ENCODE results near the gene ADGB. TPM values are rescaled to one million over a fixed set of nuclear protein-coding genes. Genes with fewer than 3 reads are reported as not detected.

Gene ADGB
- total and polyA plus RNA-seq, 4 donors: 0.18 TPM; not detected in 3

GRCh38 chr6:146601352-146601751 is 2.6 kb downstream of the ADGB start:
- no peak for DNase-seq
- Histone ChIP-seq H3K9me3 (ENCODE audit: control insufficient read depth, low read length) (no peaks in the 10 kb centered on the region), H3K27ac (ENCODE audit: low read depth in 1 of 2, low read length in 2 of 2) (no peak overlapping the region), H3K4me1 (ENCODE audit: control insufficient read depth in 1 of 2, insufficient read depth in 2 of 2, low read length in 2 of 2) (no peaks in the 10 kb centered on the region), H3K27me3 (ENCODE audit: control insufficient read depth in 1 of 2, insufficient read depth in 2 of 2, low read length in 1 of 2) (no peaks in the 10 kb centered on the region), H3K4me3 (ENCODE audit: low read length in 2 of 2) (no peak overlapping the region), H3K36me3 (ENCODE audit: control insufficient read depth in 1 of 2, insufficient read depth in 2 of 2, low read length in 1 of 2) (no peaks in the 10 kb centered on the region)
- WGBS, 2 donors: 63% methylated on average over 4 of the region's 4 CpGs
- intact Hi-C loops (cut with DNase I): no loop called here
- no peak for ATAC-seq (ENCODE audit: low FRiP score)

DNA sequence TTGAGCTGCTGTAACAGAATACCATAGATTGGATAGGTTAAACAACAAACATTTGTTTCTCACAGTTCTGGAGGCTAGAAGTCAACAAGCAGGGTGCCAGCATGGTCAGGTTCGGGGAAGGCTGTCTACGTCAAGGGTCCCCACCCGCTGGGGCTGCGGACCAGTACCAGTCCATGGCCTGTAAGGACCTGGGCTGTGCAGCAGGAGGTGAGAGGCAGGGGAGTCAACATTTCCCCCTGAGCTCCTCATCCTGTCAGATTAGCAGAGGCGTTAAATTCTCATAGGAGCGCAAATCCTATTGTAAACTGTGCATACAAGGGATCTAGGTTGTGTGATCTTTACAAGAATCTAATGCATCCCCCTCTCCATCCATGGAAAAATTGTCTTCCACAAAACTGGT is 3.8 kb downstream of the ADGB start:
- DNase-seq (no peak), ATAC-seq (ENCODE audit: low FRiP score) (no peak)
- 68% methylated on average over 6 of the region's 6 CpGs for whole genome bisulfite sequencing, 2 donors
- no peaks in the 10 kb centered on the region for H3K27me3 ChIP-seq (ENCODE audit: control insufficient read depth in 1 of 2, insufficient read depth in 2 of 2, low read length in 1 of 2)
- intact Hi-C loops (cut with DNase I): no loop called here
- no peaks in the 10 kb centered on the region for H3K4me1 ChIP-seq (ENCODE audit: control insufficient read depth in 1 of 2, insufficient read depth in 2 of 2, low read length in 2 of 2)
- no peak overlapping the region for H3K4me3 ChIP-seq (ENCODE audit: low read length in 2 of 2)
- H3K9me3 ChIP-seq (ENCODE audit: control insufficient read depth, low read length): no peaks in the 10 kb centered on the region
- no peaks in the 10 kb centered on the region for H3K36me3 ChIP-seq (ENCODE audit: control insufficient read depth in 1 of 2, insufficient read depth in 2 of 2, low read length in 1 of 2)
- no peak overlapping the region for H3K27ac ChIP-seq (ENCODE audit: low read depth in 1 of 2, low read length in 2 of 2)

GRCh38 chr6:146613947-146614346 is 15.2 kb downstream of the ADGB start:
- no peaks in the 10 kb centered on the region for H3K36me3 ChIP-seq (ENCODE audit: control insufficient read depth in 1 of 2, insufficient read depth in 2 of 2, low read length in 1 of 2)
- intact Hi-C loops (cut with DNase I): no loop called here
- 90 to 92% methylated on average over 3 of the region's 3 CpGs for WGBS, 2 donors
- no peak for DNase-seq
- no peak for ATAC-seq (ENCODE audit: low FRiP score)
- no peak overlapping the region for H3K4me3 ChIP-seq (ENCODE audit: low read length in 2 of 2)
- no peaks in the 10 kb centered on the region for H3K9me3 ChIP-seq (ENCODE audit: control insufficient read depth, low read length)
- H3K27ac ChIP-seq (ENCODE audit: low read depth in 1 of 2, low read length in 2 of 2): no peak overlapping the region
- no peaks in the 10 kb centered on the region for H3K27me3 ChIP-seq (ENCODE audit: control insufficient read depth in 1 of 2, insufficient read depth in 2 of 2, low read length in 1 of 2)
- no peaks in the 10 kb centered on the region for H3K4me1 ChIP-seq (ENCODE audit: control insufficient read depth in 1 of 2, insufficient read depth in 2 of 2, low read length in 2 of 2)

DNA sequence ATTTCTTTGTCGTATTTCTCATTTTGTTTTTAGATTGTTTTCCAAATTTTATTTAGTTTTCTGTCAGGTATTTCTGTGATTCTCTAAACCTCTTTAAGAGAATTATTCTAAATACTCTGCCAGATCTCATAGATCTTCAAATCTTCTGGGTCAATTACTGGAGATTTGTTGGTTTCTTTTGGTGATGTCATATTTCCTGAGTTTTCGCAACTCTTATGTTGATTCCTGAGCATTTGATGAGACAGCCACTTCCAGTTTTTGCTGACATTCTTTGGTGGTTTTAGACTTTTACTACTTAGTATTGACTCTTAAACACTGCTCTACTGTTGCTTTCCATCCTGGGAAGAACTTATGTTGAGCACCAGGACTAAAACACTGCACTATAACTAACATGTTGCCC is 21.9 kb downstream of the ADGB start:
- DNase-seq (no peak), ATAC-seq (ENCODE audit: low FRiP score) (no peak)
- 86 to 88% methylated on average over 2 of the region's 2 CpGs for WGBS, 2 donors
- no peak overlapping the region for H3K4me3 ChIP-seq (ENCODE audit: low read length in 2 of 2)
- intact Hi-C loops (cut with DNase I): no loop called here
- H3K27me3 ChIP-seq (ENCODE audit: control insufficient read depth in 1 of 2, insufficient read depth in 2 of 2, low read length in 1 of 2): no peaks in the 10 kb centered on the region
- no peaks in the 10 kb centered on the region for H3K36me3 ChIP-seq (ENCODE audit: control insufficient read depth in 1 of 2, insufficient read depth in 2 of 2, low read length in 1 of 2)
- no peaks in the 10 kb centered on the region for H3K9me3 ChIP-seq (ENCODE audit: control insufficient read depth, low read length)
- H3K27ac ChIP-seq (ENCODE audit: low read depth in 1 of 2, low read length in 2 of 2): no peak overlapping the region
- no peaks in the 10 kb centered on the region for H3K4me1 ChIP-seq (ENCODE audit: control insufficient read depth in 1 of 2, insufficient read depth in 2 of 2, low read length in 2 of 2)

- no peaks in the 10 kb centered on the region for H3K36me3 ChIP-seq (ENCODE audit: control insufficient read depth in 1 of 2, insufficient read depth in 2 of 2, low read length in 1 of 2)
- no peak overlapping the region for H3K27ac ChIP-seq (ENCODE audit: low read depth in 1 of 2, low read length in 2 of 2)
- DNase-seq (no peak), ATAC-seq (ENCODE audit: low FRiP score) (no peak)
- 81 to 82% methylated on average over 2 of the region's 2 CpGs for WGBS, 2 donors
- H3K4me1 ChIP-seq (ENCODE audit: control insufficient read depth in 1 of 2, insufficient read depth in 2 of 2, low read length in 2 of 2): no peaks in the 10 kb centered on the region
- H3K27me3 ChIP-seq (ENCODE audit: control insufficient read depth in 1 of 2, insufficient read depth in 2 of 2, low read length in 1 of 2): no peaks in the 10 kb centered on the region
- H3K4me3 ChIP-seq (ENCODE audit: low read length in 2 of 2): no peak overlapping the region
- intact Hi-C loops (cut with DNase I): no loop called here
- H3K9me3 ChIP-seq (ENCODE audit: control insufficient read depth, low read length): no peaks in the 10 kb centered on the region
These were observed 29.6 kb downstream of the ADGB start for GRCh38 chr6:146628350-146628749.

DNA sequence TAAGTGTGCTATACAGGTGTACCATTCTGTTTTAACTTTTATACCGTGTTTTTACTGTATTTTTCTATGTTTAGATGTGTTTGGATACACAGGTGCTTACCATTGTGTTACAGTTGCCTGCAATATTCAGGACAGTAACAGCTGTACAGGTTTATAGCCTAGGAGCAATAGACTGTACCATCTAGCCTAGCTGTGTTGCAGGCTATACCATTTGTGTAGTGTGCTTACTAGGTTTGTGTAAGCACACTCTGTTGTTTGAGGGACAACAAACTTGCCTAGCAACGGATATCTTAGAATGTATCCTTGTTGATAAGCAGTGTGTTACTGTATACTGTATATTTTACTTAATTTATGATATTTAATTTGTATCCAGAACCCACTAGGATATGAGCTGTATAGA is 35.2 kb downstream of the ADGB start:
- intact Hi-C loops (cut with DNase I): no loop called here
- Histone ChIP-seq H3K4me3 (ENCODE audit: low read length in 2 of 2) (no peak overlapping the region), H3K27me3 (ENCODE audit: control insufficient read depth in 1 of 2, insufficient read depth in 2 of 2, low read length in 1 of 2) (no peaks in the 10 kb centered on the region), H3K36me3 (ENCODE audit: control insufficient read depth in 1 of 2, insufficient read depth in 2 of 2, low read length in 1 of 2) (no peaks in the 10 kb centered on the region), H3K4me1 (ENCODE audit: control insufficient read depth in 1 of 2, insufficient read depth in 2 of 2, low read length in 2 of 2) (no peaks in the 10 kb centered on the region), H3K9me3 (ENCODE audit: control insufficient read depth, low read length) (peaks cover 2% of the 10 kb centered on the region), H3K27ac (ENCODE audit: low read depth in 1 of 2, low read length in 2 of 2) (no peak overlapping the region)
- no peak for DNase-seq
- WGBS, 2 donors: 67 to 80% methylated on average over 2 of the region's 2 CpGs
- no peak for ATAC-seq (ENCODE audit: low FRiP score)

DNA sequence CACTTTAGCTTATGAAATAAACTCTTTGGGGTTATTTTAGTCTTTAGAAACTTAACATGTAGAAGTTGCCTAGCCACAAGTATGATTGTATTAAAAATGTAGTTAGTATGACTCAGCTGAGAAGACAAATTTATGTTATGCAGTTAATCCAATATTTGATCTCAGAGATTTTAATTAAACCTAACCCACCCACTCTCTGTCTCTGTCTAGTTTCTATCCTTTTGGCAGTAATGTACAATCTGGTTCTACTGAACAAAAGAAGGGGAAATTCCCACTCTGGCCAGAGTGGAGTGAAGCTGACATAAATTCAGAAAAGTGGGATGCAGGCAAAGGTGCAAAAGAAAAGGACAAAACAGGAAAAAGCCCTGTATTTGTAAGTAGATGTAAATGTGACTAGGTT is 36.4 kb downstream of the ADGB start:
- H3K9me3 ChIP-seq (ENCODE audit: control insufficient read depth, low read length): peaks cover 2% of the 10 kb centered on the region
- intact Hi-C loops (cut with DNase I): no loop called here
- no peak overlapping the region for H3K4me3 ChIP-seq (ENCODE audit: low read length in 2 of 2)
- no peak overlapping the region for H3K27ac ChIP-seq (ENCODE audit: low read depth in 1 of 2, low read length in 2 of 2)
- H3K4me1 ChIP-seq (ENCODE audit: control insufficient read depth in 1 of 2, insufficient read depth in 2 of 2, low read length in 2 of 2): no peaks in the 10 kb centered on the region
- DNase-seq (no peak), ATAC-seq (ENCODE audit: low FRiP score) (no peak)
- no peaks in the 10 kb centered on the region for H3K27me3 ChIP-seq (ENCODE audit: control insufficient read depth in 1 of 2, insufficient read depth in 2 of 2, low read length in 1 of 2)
- no peaks in the 10 kb centered on the region for H3K36me3 ChIP-seq (ENCODE audit: control insufficient read depth in 1 of 2, insufficient read depth in 2 of 2, low read length in 1 of 2)

- no peak overlapping the region for H3K4me3 ChIP-seq (ENCODE audit: low read length in 2 of 2)
- H3K27ac ChIP-seq (ENCODE audit: low read depth in 1 of 2, low read length in 2 of 2): no peak overlapping the region
- peaks cover 2% of the 10 kb centered on the region for H3K9me3 ChIP-seq (ENCODE audit: control insufficient read depth, low read length)
- WGBS, 2 donors: 83 to 86% methylated on average over 2 of the region's 2 CpGs
- intact Hi-C loops (cut with DNase I): no loop called here
- DNase-seq (no peak), ATAC-seq (ENCODE audit: low FRiP score) (no peak)
- no peaks in the 10 kb centered on the region for H3K27me3 ChIP-seq (ENCODE audit: control insufficient read depth in 1 of 2, insufficient read depth in 2 of 2, low read length in 1 of 2)
- no peaks in the 10 kb centered on the region for H3K4me1 ChIP-seq (ENCODE audit: control insufficient read depth in 1 of 2, insufficient read depth in 2 of 2, low read length in 2 of 2)
- H3K36me3 ChIP-seq (ENCODE audit: control insufficient read depth in 1 of 2, insufficient read depth in 2 of 2, low read length in 1 of 2): no peaks in the 10 kb centered on the region
These were observed 37.7 kb downstream of the ADGB start for GRCh38 chr6:146636481-146636880.

GRCh38 chr6:146642921-146643320 is 44.1 kb downstream of the ADGB start:
- H3K36me3 ChIP-seq (ENCODE audit: control insufficient read depth in 1 of 2, insufficient read depth in 2 of 2, low read length in 1 of 2): no peaks in the 10 kb centered on the region
- WGBS, 2 donors: 90 to 91% methylated on average over 6 of the region's 6 CpGs
- no peaks in the 10 kb centered on the region for H3K27me3 ChIP-seq (ENCODE audit: control insufficient read depth in 1 of 2, insufficient read depth in 2 of 2, low read length in 1 of 2)
- H3K4me3 ChIP-seq (ENCODE audit: low read length in 2 of 2): no peak overlapping the region
- intact Hi-C loops (cut with DNase I): no loop called here
- no peaks in the 10 kb centered on the region for H3K9me3 ChIP-seq (ENCODE audit: control insufficient read depth, low read length)
- ATAC-seq (ENCODE audit: low FRiP score): no peak
- H3K27ac ChIP-seq (ENCODE audit: low read depth in 1 of 2, low read length in 2 of 2): no peak overlapping the region
- no peak for DNase-seq
- no peaks in the 10 kb centered on the region for H3K4me1 ChIP-seq (ENCODE audit: control insufficient read depth in 1 of 2, insufficient read depth in 2 of 2, low read length in 2 of 2)
